ENCODE data around the gene PPP1CA. TPM values are rescaled to one million over a fixed set of nuclear protein-coding genes. Genes with fewer than 3 reads are reported as not detected.
"Not testable (repeated sequence)": the region's sequence is repeated elsewhere in the genome, so short reads cannot be mapped to it uniquely, and the experiment has no call there.

Gene PPP1CA
- total RNA-seq, 1 experiment from 2014 or later = 247 TPM

- DNase-seq (ENCODE audit: low read depth) = peak; percentile 30
These were observed 33.5 kb upstream of the PPP1CA start for GRCh38 chr11:67435031-67435726.

GRCh38 chr11:67434395-67434881 is 32.8 kb upstream of the PPP1CA start:
- DNase-seq (ENCODE audit: low read depth) = no peak

- peak; percentile 33 for DNase-seq (ENCODE audit: low read depth)
These were observed 32.1 kb upstream of the PPP1CA start for GRCh38 chr11:67433536-67434394.

GRCh38 chr11:67432655-67433349 is 31.1 kb upstream of the PPP1CA start:
- DNase-seq (ENCODE audit: low read depth) = no peak

- no peak for DNase-seq (ENCODE audit: low read depth)
These were observed 29.9 kb upstream of the PPP1CA start for GRCh38 chr11:67431346-67432249.

GRCh38 chr11:67429722-67430121 is 28.1 kb upstream of the PPP1CA start:
- no peak for DNase-seq (ENCODE audit: low read depth)

- no peak for DNase-seq (ENCODE audit: low read depth)
These were observed 27.5 kb upstream of the PPP1CA start for GRCh38 chr11:67429038-67429668.

GRCh38 chr11:67428052-67429001 is 26.7 kb upstream of the PPP1CA start, which contains the start of gene RPS6KB2:
RPS6KB2 (plus strand) TSS chr11:67428494; CDS start chr11:67428546, 52 bp downstream.
- peak; percentile 95 for DNase-seq (ENCODE audit: low read depth)

GRCh38 chr11:67427364-67427859 is 25.8 kb upstream of the PPP1CA start:
- not testable (repeated sequence) for DNase-seq (ENCODE audit: low read depth)

GRCh38 chr11:67423891-67424613 is 22.4 kb upstream of the PPP1CA start:
- no peak for DNase-seq (ENCODE audit: low read depth)

- no peak for DNase-seq (ENCODE audit: low read depth)
These were observed 21.8 kb upstream of the PPP1CA start for GRCh38 chr11:67423466-67423865.

GRCh38 chr11:67422891-67423290 is 21.2 kb upstream of the PPP1CA start:
- DNase-seq (ENCODE audit: low read depth) = peak; percentile 56

GRCh38 chr11:67421430-67422031 is 19.9 kb upstream of the PPP1CA start:
- no peak for DNase-seq (ENCODE audit: low read depth)

- peak; percentile 84 for DNase-seq (ENCODE audit: low read depth)
These were observed 19.2 kb upstream of the PPP1CA start for GRCh38 chr11:67420646-67421429.

GRCh38 chr11:67420147-67420645 is 18.5 kb upstream of the PPP1CA start:
- DNase-seq (ENCODE audit: low read depth) = no peak

- no peak for DNase-seq (ENCODE audit: low read depth)
These were observed 17.8 kb upstream of the PPP1CA start for GRCh38 chr11:67419325-67420049.
